ENCODE results near the gene RCOR1.

DNA sequence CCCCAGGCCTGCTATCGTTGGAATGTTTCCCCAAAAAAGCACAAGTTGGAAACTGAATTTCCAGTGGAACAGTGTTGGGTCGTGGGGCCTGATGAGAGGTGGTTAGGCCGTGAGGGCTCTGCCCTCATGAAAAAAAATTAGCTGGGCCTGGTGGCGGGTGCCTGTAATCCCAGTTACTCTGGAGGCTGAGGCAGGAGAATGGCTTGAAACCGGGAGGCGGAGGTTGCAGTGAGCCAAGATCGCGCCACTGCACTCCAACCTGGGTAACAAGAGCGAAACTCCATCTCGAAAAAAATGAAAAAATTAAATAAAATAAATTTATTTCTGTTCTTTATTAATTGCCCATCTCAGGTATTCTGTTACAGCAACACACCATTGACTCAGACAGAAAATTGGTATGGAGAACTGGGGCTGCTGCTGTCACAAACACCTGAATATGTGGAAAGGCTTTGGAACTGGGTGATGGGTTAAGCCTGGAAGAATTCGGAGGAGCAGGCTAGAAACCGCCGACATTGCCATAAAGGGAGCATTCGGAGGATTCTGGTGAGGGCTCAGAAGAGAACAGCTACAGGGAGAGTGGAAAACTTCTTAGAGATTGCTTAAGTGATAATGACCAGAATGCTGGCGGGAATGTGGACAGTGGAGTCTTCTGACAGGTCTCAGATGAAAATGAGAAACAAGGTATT lies 17.1 kb upstream of the RCOR1 start:
- TF ChIP-seq CTCF (optimal IDR thresholded peaks at IDR 0.05 in 1 of 3, IDR thresholded peaks at IDR 0.05 in 1 of 3, conservative IDR thresholded peaks at IDR 0.05 in 1 of 3; ENCODE audit: extremely low read depth in 1 of 3, insufficient read depth in 2 of 3, low read length in 3 of 3) (no peak), EZH2 (IDR thresholded peaks at IDR 0.05; ENCODE audit: low read length) (no peak)

Measured in keratinocyte (primary cell).